ENCODE measurements around the gene SGTA. TPM values are rescaled to one million over a fixed set of nuclear protein-coding genes. Genes with fewer than 3 reads are reported as not detected.

SGTA gene
- total and polyA plus RNA-seq, 2 of the 13 experiments (the other 11 are each of a cell fraction or from before 2014, with no cell fraction given) = 43.9 to 47.4 TPM

GRCh38 chr19:2782936-2783780 is at the start of gene SGTA (continued):
- peak; percentile 84 for TF ChIP-seq PRDM15 (CRISPR knock-in tag; IDR thresholded peaks at IDR 0.05)
- TF ChIP-seq ZNF761 (CRISPR knock-in tag; conservative IDR thresholded peaks at IDR 0.05) = 0 out of 2 replicates have a peak, but pooled peaks have one; percentile 56
- no peak for TF ChIP-seq DMTF1 (CRISPR knock-in tag; IDR thresholded peaks at IDR 0.05)
- TF ChIP-seq RORA (CRISPR knock-in tag; IDR thresholded peaks at IDR 0.05) = no peak
- TF ChIP-seq RAD21 (CRISPR knock-in tag; IDR thresholded peaks at IDR 0.05) = peak; percentile 34
- no peak for TF ChIP-seq SSRP1 (CRISPR knock-in tag; IDR thresholded peaks at IDR 0.05)
- TF ChIP-seq ZNF251 (CRISPR knock-in tag; IDR thresholded peaks at IDR 0.05) = 0 out of 2 replicates have a peak, but pooled peaks have one; percentile 90
- TF ChIP-seq TP53 (CRISPR knock-in tag; conservative IDR thresholded peaks at IDR 0.05) = 0 out of 2 replicates have a peak, but pooled peaks have one; percentile 57
- TF ChIP-seq ZMYM2 (CRISPR knock-in tag; IDR thresholded peaks at IDR 0.05) = no peak
- peak; percentile 86 for TF ChIP-seq HIVEP1 (CRISPR knock-in tag; IDR thresholded peaks at IDR 0.05)
- no peak for TF ChIP-seq ZNF10 (CRISPR knock-in tag; IDR thresholded peaks at IDR 0.05; ENCODE audit: borderline replicate concordance, low read depth)
- peak; percentile 82; the same call in 1 of the 2 replicates for TF ChIP-seq KLF15 (CRISPR knock-in tag; IDR thresholded peaks at IDR 0.05; ENCODE audit: borderline replicate concordance)
- 0 out of 2 replicates have a peak, but pooled peaks have one; percentile 39 for TF ChIP-seq NFE2L1 (CRISPR knock-in tag; IDR thresholded peaks at IDR 0.05; ENCODE audit: borderline replicate concordance)
- TF ChIP-seq HBP1 (CRISPR knock-in tag; IDR thresholded peaks at IDR 0.05; ENCODE audit: low read depth) = peak; percentile 99
- TF ChIP-seq KLF12 (CRISPR knock-in tag; IDR thresholded peaks at IDR 0.05; ENCODE audit: borderline replicate concordance) = peak; percentile 80
- peak; percentile 75 for TF ChIP-seq ASH2L (IDR thresholded peaks at IDR 0.05; ENCODE audit: insufficient read length, low read depth, low read length)
- peak; percentile 89 for TF ChIP-seq HDAC1 (CRISPR knock-in tag; IDR thresholded peaks at IDR 0.05)
- no peak for TF ChIP-seq ZNF234 (CRISPR knock-in tag; conservative IDR thresholded peaks at IDR 0.05)
- TF ChIP-seq ZNF253 (CRISPR knock-in tag; IDR thresholded peaks at IDR 0.05; ENCODE audit: borderline replicate concordance) = peak; percentile 96
- TF ChIP-seq ARID3A (IDR thresholded peaks at IDR 0.05; ENCODE audit: low read depth, low read length) = peak; percentile 54; the same call in 1 of the 2 replicates

Data from HepG2 (cell line).